Hepatocyte (in vitro differentiated cells): ENCODE results near the gene KRT14.

Experiments used
- EZH2 ChIP-seq: fragments of 200-600 bp; sonication (generic); IDR thresholded peaks from 2 replicates; pipeline ENCODE4 v1.6.1; 2016; ENCODE audit warnings: antibody characterized with exemption, mild to moderate bottlenecking, borderline replicate concordance
- TF ChIP-seq, protein P1 (sequence below): fragments of 200-600 bp; sonication (generic); IDR thresholded peaks from 2 replicates; pipeline ENCODE4 v1.5.1; 2016; ENCODE audit warnings: antibody characterized with exemption, mild to moderate bottlenecking; ENCODE audit not compliant: poor library complexity

DNA sequence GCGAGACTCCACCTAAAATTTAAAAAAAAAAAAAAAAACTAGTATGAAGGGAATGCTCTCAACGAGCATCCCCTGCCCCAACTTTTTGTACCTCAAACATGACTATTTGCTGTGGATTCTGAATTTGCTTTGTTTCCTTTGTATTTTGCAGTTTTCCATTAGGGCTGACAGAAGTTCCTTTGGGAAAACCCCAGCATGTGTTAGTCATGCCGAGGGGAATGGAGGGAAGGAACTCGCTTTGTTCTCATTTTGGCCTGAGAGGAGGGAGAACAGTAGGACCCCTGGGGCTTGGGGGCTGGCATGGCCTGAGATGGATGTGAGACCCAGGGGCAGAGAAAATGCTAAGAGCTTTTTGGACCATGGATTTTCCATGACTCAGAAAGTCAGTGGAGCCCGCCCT is 35.3 kb downstream of the KRT14 start:
- TF ChIP-seq, protein P1, sequence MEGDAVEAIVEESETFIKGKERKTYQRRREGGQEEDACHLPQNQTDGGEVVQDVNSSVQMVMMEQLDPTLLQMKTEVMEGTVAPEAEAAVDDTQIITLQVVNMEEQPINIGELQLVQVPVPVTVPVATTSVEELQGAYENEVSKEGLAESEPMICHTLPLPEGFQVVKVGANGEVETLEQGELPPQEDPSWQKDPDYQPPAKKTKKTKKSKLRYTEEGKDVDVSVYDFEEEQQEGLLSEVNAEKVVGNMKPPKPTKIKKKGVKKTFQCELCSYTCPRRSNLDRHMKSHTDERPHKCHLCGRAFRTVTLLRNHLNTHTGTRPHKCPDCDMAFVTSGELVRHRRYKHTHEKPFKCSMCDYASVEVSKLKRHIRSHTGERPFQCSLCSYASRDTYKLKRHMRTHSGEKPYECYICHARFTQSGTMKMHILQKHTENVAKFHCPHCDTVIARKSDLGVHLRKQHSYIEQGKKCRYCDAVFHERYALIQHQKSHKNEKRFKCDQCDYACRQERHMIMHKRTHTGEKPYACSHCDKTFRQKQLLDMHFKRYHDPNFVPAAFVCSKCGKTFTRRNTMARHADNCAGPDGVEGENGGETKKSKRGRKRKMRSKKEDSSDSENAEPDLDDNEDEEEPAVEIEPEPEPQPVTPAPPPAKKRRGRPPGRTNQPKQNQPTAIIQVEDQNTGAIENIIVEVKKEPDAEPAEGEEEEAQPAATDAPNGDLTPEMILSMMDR = no peak
- TF ChIP-seq EZH2 = no peak
